ENCODE results near the gene TASOR.

The TASOR gene

GRCh38 chr3:56684029-56684428, 964 bp upstream of the TASOR start (continued):
- no peak for TF ChIP-seq ZNF692 (tag by site-specific recombination; IDR thresholded peaks at IDR 0.05)
- no peak for TF ChIP-seq KLF1 (tag by site-specific recombination; IDR thresholded peaks at IDR 0.05)
- no peak; the same call in 1 of the 2 replicates for TF ChIP-seq ZNF561 (tag by site-specific recombination; IDR thresholded peaks at IDR 0.05; ENCODE audit: borderline replicate concordance)
- TF ChIP-seq ZNF785 (tag by site-specific recombination; IDR thresholded peaks at IDR 0.05): no peak
- TF ChIP-seq ZFP37 (tag by site-specific recombination; IDR thresholded peaks at IDR 0.05): no peak
- 0 out of 2 replicates have a peak, but pooled peaks have one; percentile 28 for TF ChIP-seq IKZF3 (tag by site-specific recombination; IDR thresholded peaks at IDR 0.05)
- peak; percentile 81 for TF ChIP-seq ZXDB (tag by site-specific recombination; IDR thresholded peaks at IDR 0.05)

- peaks cover 0 to 8% of the 10 kb centered on the region in 2 experiments; a peak in 1 of 3 replicates for H3K36me3 ChIP-seq (ENCODE audit: control insufficient read depth in 2 of 2, insufficient read depth in 1 of 2, low read length in 2 of 2)
- ChIA-PET CTCF (interaction anchor here (0.5 to 0.6 kb wide), 2 partner anchors 19 to 20 kb away, joined by 3 read pairs; no protein-coding TSS in a partner anchor), POLR2A (interaction anchor here (0.6 to 1.6 kb wide), 3 partner anchors 8 to 19 kb away, joined by 3 to 12 read pairs (median 5); no protein-coding TSS in a partner anchor)
- no peaks in the 10 kb centered on the region for H3K9me3 ChIP-seq (ENCODE audit: control insufficient read depth, insufficient read depth, low read depth, low read length)
- peak overlapping the region; percentile 92 for H3K27ac ChIP-seq (ENCODE audit: extremely low read depth, low read depth, low read length)
- peaks cover 3% of the 10 kb centered on the region; the same call in 1 of the 2 replicates for H3K4me1 ChIP-seq (ENCODE audit: control insufficient read depth, insufficient read depth, low read length)
- H3K4me3 ChIP-seq (ENCODE audit: low read depth, low read length): peak overlapping the region; percentile 88
- TF ChIP-seq SP2 (tag by site-specific recombination; IDR thresholded peaks at IDR 0.05): 0 out of 2 replicates have a peak, but pooled peaks have one; percentile 8
- no peak for TF ChIP-seq REST (tag by site-specific recombination; IDR thresholded peaks at IDR 0.05)
- no peak for TF ChIP-seq PRDM4 (tag by site-specific recombination; IDR thresholded peaks at IDR 0.05)
- TF ChIP-seq ZNF24 (tag by site-specific recombination; IDR thresholded peaks at IDR 0.05): no peak
- TF ChIP-seq ZNF623 (tag by site-specific recombination; IDR thresholded peaks at IDR 0.05): no peak
- 0 out of 2 replicates have a peak, but pooled peaks have one; percentile 19 for TF ChIP-seq PATZ1 (tag by site-specific recombination; IDR thresholded peaks at IDR 0.05)
- TF ChIP-seq ZNF140 (tag by site-specific recombination; IDR thresholded peaks at IDR 0.05): no peak
- TF ChIP-seq ZSCAN23 (tag by site-specific recombination; IDR thresholded peaks at IDR 0.05): no peak
- TF ChIP-seq GFI1B (tag by site-specific recombination; IDR thresholded peaks at IDR 0.05): no peak; the same call in 1 of the 2 replicates
- TF ChIP-seq ZNF664 (tag by site-specific recombination; IDR thresholded peaks at IDR 0.05): no peak
- peak; percentile 75 for TF ChIP-seq ZNF76 (tag by site-specific recombination; IDR thresholded peaks at IDR 0.05; ENCODE audit: borderline replicate concordance, low read depth)
- peak; percentile 39; the same call in 1 of the 2 replicates for TF ChIP-seq ZFHX2 (tag by site-specific recombination; conservative IDR thresholded peaks at IDR 0.05)
- no peak for TF ChIP-seq MZF1 (tag by site-specific recombination; IDR thresholded peaks at IDR 0.05; ENCODE audit: borderline replicate concordance)
- TF ChIP-seq YY1 (tag by site-specific recombination; IDR thresholded peaks at IDR 0.05): peak; percentile 89
- no peak for TF ChIP-seq ZNF391 (tag by site-specific recombination; IDR thresholded peaks at IDR 0.05; ENCODE audit: borderline replicate concordance, low read depth)
- TF ChIP-seq KLF16 (tag by site-specific recombination; IDR thresholded peaks at IDR 0.05): peak; percentile 41; the same call in 1 of the 2 replicates
- TF ChIP-seq ZNF510 (tag by site-specific recombination; IDR thresholded peaks at IDR 0.05; ENCODE audit: insufficient replicate concordance): no peak
- TF ChIP-seq FEZF1 (tag by site-specific recombination; IDR thresholded peaks at IDR 0.05): no peak
- TF ChIP-seq ZNF223 (tag by site-specific recombination; IDR thresholded peaks at IDR 0.05): no peak
Measured at GRCh38 chr3:56682462-56683121, 473 bp downstream of the TASOR start.

Data from HEK293 (cell line).